Type B pancreatic cell (in vitro differentiated cells): Measurements from ENCODE around the gene POLK. TPM values are rescaled to one million over a fixed set of nuclear protein-coding genes. Genes with fewer than 3 reads are reported as not detected.

Source experiments
- DNase-seq: peaks from one replicate; pipeline ENCODE4 v3.0.0; 2021; ENCODE audit warnings: mixed read lengths; ENCODE audit not compliant: unreplicated experiment; ENCODE audit errors: extremely low spot score
- H3K27ac Mint-ChIP-seq: 2 replicates; pipeline ENCODE4 v1.8.0; 2021; ENCODE audit warnings: mild to moderate bottlenecking, mixed read lengths
- H3K27me3 Mint-ChIP-seq: 2 replicates; pipeline ENCODE4 v1.8.0; 2021; ENCODE audit warnings: mixed read lengths
- H3K36me3 Mint-ChIP-seq: 2 replicates; pipeline ENCODE4 v1.8.0; 2021; ENCODE audit warnings: mixed read lengths
- H3K4me1 Mint-ChIP-seq: one replicate; pipeline ENCODE4 v1.8.0; 2021; ENCODE audit warnings: mixed read lengths; ENCODE audit not compliant: unreplicated experiment
- H3K4me3 Mint-ChIP-seq: 2 replicates; pipeline ENCODE4 v1.8.0; 2021; ENCODE audit warnings: mild to moderate bottlenecking, mixed read lengths
- H3K9me3 Mint-ChIP-seq: 2 replicates; pipeline ENCODE4 v1.8.0; 2021; ENCODE audit warnings: mixed read lengths
- CTCF ChIP-seq: fragments of 200-600 bp; sonication (generic); conservative IDR thresholded peaks from 2 replicates; pipeline ENCODE4 v1.5.0; 2021; ENCODE audit warnings: antibody characterized with exemption, mild to moderate bottlenecking
- total RNA-seq: library from RNA; stranded (reverse); gene quantifications from 2 replicates; pipeline ENCODE4 v1.2.1, GENCODE V29; 2021; ENCODE audit warnings: low replicate concordance

Gene POLK
- total RNA-seq, 1 donor from 2014 or later = 21.2 TPM

DNA sequence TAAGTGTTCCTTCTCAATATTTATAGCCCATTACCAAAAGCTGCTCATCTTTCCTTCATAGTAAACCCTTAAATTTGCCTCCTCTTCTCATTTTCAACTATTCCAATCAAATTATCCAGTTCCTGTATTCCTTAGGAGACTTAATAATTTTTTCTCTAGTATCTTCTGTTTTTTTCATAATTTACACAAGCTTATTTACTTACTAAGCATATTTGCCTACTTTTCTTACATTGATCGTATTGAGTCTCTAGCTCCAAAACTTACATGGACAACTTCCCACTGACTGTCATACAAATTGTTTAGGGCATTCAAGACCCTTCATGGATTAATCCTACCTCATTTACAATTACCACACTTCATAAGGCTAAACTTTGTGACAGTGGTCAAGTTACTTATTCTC lies 3.9 kb upstream of the POLK start:
- no peak for DNase-seq
- no peaks in the 10 kb centered on the region for H3K27me3 Mint-ChIP-seq

GRCh38 chr5:75509546-75509945 lies 2.1 kb upstream of the POLK start:
- Mint-ChIP-seq H3K27ac (peak overlapping the region; percentile 97), H3K36me3 (peaks cover 9% of the 10 kb centered on the region), H3K4me3 (peak overlapping the region; percentile 99), H3K4me1 (peaks cover 37% of the 10 kb centered on the region), H3K27me3 (no peaks in the 10 kb centered on the region), H3K9me3 (peaks cover 5% of the 10 kb centered on the region)
- TF ChIP-seq CTCF = no peak
- DNase-seq = no peak

More for the DNA sequence above, 3.9 kb upstream of the POLK start:
- TF ChIP-seq CTCF = no peak
- peaks cover 31% of the 10 kb centered on the region for H3K4me1 Mint-ChIP-seq
- H3K9me3 Mint-ChIP-seq = peaks cover 5% of the 10 kb centered on the region
- peak overlapping the region; percentile 65 for H3K4me3 Mint-ChIP-seq
- peaks cover 14% of the 10 kb centered on the region for H3K36me3 Mint-ChIP-seq
- peak overlapping the region; percentile 25 for H3K27ac Mint-ChIP-seq

GRCh38 chr5:75509956-75510355 lies 1.7 kb upstream of the POLK start:
- no peak for TF ChIP-seq CTCF
- peaks cover 5% of the 10 kb centered on the region for H3K9me3 Mint-ChIP-seq
- H3K36me3 Mint-ChIP-seq = peaks cover 7% of the 10 kb centered on the region
- peak overlapping the region; percentile 99 for H3K4me3 Mint-ChIP-seq
- H3K27me3 Mint-ChIP-seq = no peaks in the 10 kb centered on the region
- H3K27ac Mint-ChIP-seq = peak overlapping the region; percentile 97
- no peak for DNase-seq
- H3K4me1 Mint-ChIP-seq = peaks cover 37% of the 10 kb centered on the region

DNA sequence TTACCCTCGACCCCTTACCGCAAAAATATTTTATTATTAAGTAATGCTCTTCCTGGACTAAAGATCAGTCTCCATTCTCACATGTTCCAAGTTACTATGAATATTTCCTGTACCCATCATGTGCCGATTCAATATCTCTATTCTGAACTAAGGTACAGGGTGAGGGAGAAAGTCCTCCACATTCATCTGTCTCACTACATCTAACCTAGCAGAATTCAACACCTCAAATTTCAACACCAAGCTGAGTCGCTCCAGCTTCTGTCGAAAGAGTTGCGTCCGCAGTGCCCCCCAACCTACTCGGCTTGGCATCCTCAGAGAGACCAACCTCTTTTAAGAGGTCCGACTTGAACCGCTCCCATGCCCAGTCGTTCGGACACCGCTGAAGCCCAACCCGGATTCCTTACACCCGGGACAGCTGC lies 1.3 kb upstream of the POLK start:
- Mint-ChIP-seq H3K36me3 (peaks cover 7% of the 10 kb centered on the region), H3K4me3 (peak overlapping the region; percentile 99), H3K27me3 (no peaks in the 10 kb centered on the region), H3K9me3 (peaks cover 5% of the 10 kb centered on the region), H3K27ac (peak overlapping the region; percentile 97), H3K4me1 (peaks cover 37% of the 10 kb centered on the region)
- no peak for DNase-seq
- no peak for TF ChIP-seq CTCF

DNA sequence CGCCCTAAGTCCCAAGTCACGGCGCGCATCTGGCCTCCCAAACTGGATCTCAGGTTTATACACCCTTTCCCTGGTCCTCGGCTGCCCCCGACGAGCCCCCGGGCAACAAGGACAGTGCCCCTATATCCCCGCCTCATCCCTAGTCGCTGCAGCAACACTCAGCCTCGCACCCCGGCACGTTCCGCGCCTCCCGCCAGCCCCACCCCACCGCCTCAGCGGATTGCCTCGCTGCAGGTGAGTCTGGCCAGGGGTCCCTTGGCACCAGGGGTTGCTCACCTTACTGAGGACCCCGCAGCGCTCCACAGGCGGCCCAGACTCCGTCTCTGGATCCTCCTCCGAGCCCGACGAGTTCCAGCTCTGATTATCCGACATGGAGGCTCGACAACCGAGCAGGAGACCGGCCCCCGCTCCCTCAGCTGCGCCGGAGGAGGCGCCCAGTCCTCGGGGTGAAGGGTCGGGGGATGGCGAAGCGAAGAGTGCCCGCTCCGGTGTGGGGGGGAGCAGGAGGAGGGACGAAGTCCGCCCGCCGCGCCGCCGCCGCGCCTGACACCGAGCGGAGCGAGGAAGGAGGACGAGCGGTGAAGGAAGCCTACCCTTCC lies 756 bp upstream of the POLK start:
- peaks cover 34% of the 10 kb centered on the region for H3K4me1 Mint-ChIP-seq
- no peaks in the 10 kb centered on the region for H3K27me3 Mint-ChIP-seq
- no peak for DNase-seq
- TF ChIP-seq CTCF = no peak
- peak overlapping the region; percentile 99 for H3K4me3 Mint-ChIP-seq
- peak overlapping the region; percentile 97 for H3K27ac Mint-ChIP-seq
- peaks cover 7% of the 10 kb centered on the region for H3K36me3 Mint-ChIP-seq
- peaks cover 5% of the 10 kb centered on the region for H3K9me3 Mint-ChIP-seq
